Ecto neural progenitor cell (in vitro differentiated cells): Measurements from ENCODE around the gene ASTN2.
A peak's percentile ranks its signal among the peaks of the same experiment; 100 is the strongest.

Experiments used
- DNase-seq: peaks from one replicate; pipeline ENCODE4 v3.0.0-alpha.2; 2018; ENCODE audit warnings: low spot score

The ASTN2 gene

DNA sequence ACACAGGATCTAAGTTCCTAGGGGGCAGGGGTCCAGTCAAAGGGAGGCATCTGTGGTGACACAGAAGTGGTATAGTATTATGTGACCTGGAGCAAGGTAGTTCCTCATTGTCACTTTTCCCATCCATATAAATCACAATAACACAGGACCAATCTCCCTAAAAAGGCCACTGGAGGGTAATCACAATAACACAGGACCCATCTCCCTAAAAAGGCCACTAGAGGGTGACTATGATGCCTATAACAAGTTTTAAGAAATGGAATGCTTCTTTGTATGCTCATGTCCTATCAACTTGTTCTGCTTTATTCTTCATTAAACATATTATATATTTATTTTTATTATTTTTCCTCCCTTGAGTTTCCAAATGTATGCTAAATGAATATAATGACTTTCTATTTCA is 254.6 kb downstream of the ASTN2 start:
- DNase-seq = no peak

DNA sequence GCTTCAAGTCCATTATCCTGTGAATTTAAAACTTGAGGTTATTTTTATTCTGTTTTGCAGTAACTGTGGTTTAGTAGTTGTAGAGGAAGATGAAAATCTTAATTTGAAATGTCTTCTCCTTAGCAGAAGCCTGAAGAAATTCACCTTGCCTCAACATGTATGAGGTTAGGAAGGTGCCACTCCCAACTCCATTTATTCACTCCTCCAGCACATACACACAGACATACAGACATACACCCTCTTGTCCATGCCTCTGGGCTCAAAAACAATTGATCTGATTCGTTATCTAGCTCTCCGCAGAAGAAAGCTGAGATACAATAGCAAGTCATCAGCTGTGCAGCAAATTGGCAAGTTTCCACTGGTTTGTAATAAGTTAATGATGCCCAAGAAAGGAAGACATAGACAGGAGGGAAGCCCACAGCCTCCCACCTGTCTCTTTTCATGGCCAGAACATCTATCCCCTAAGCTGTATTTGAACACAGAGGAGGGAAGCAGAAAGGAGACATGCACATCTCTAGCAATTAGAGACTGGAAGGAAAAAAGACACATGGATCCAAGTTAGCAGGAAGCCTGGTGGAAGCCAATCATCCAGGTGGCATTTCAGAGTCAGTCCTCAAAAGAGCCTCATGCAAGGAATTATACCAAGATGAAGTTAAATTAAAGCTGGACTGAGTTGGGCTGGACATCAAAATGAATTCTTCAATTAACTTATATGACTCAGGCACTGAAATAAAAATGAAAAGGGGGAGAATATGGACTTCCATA is 257.9 kb downstream of the ASTN2 start:
- DNase-seq = no peak

GRCh38 chr9:117156144-117156688 is 258.6 kb downstream of the ASTN2 start:
- no peak for DNase-seq

DNA sequence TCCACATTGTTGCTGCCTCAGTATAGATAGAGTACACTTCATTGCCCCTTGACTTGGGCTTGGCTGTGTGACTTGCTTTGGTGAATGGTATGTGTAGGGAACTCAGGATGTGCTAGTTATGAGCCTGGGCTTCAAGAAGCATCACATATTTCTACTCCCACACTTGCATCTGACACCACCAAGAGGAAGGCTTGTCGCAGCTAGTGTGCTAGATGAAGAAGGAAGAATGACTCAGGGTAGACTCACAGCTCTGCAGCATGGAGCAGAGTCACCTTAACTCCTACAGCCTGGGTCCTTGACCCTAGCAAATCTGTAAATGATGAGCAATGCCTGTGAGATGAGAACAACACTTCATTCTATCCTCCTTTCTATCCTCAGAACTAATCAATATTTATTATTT is 261.8 kb downstream of the ASTN2 start:
- no peak for DNase-seq

GRCh38 chr9:117151716-117152115 is 263.1 kb downstream of the ASTN2 start:
- no peak for DNase-seq

- no peak for DNase-seq
These were observed 264.9 kb downstream of the ASTN2 start for GRCh38 chr9:117149996-117150395.

DNA sequence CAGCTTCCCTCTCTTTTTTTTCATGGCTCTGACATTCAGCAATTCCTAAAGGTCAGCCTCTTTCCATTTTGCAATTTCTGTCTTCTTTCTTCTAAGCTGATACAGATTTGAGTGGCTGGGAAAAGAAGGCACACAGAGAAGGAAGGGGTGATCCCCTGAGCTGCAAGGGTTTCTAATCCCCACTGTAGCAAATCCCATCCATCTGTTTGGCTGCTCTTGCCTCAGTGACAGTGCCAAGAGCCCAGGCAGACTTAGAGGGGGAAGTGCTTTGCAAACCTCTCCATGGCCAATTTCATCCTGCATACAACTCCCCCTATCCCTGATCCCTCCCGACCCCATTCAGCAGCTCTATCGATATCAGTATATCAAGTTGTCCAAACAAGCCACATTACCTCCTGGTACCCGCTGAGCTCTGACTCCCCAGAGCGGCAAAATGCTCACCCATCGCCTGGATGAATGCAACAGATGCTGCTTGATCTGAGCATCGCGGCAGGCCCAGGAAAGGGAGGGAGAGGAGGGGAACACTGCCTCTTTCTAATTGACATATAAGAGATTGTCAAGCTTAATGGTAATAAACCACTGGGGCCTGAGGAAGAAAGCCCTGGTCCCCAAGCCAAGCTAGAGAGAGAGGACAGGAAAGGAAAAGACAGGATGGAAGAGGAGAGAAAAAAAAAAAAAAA is 268.9 kb downstream of the ASTN2 start:
- peak; percentile 44 for DNase-seq

DNA sequence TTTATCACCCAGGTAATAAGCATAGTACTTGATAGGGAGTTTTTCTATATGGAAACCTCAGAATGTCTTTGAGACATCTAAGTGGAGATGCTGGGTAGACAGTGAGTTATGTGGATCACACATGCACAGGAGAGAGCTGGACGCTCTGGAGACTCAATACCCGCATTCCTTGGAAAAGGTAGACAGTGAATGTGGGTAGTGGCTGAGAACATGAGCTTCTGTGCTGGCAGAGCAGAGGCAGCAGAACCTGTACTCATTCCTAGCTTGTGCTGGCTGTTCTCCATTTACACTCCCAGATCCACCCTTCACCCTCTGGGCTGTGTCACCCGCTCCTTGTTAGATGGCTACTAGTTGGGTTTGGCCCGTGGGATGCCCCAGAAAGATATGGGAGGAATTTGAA is 269.8 kb downstream of the ASTN2 start:
- DNase-seq = no peak

GRCh38 chr9:117138231-117138630 is 276.6 kb downstream of the ASTN2 start:
- DNase-seq = no peak

DNA sequence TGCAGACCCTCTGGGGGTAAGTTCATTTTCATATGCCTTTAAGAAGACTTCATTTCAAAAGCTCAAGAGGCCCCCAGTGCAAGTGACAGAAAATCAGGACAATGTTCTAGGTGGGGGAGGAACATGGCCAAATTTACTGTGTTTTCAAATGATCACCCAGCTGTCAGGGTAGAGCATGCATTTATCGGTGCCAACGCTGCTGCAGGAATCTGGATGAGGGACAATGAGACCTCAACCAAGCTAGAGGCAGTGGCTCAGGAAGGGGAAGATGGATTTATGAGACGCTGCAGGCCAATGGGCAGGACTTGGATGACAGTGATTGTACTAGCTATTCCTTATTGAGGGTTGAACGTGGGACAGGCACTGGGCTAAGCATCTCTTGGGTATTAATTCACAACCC is 278.4 kb downstream of the ASTN2 start:
- DNase-seq = no peak

DNA sequence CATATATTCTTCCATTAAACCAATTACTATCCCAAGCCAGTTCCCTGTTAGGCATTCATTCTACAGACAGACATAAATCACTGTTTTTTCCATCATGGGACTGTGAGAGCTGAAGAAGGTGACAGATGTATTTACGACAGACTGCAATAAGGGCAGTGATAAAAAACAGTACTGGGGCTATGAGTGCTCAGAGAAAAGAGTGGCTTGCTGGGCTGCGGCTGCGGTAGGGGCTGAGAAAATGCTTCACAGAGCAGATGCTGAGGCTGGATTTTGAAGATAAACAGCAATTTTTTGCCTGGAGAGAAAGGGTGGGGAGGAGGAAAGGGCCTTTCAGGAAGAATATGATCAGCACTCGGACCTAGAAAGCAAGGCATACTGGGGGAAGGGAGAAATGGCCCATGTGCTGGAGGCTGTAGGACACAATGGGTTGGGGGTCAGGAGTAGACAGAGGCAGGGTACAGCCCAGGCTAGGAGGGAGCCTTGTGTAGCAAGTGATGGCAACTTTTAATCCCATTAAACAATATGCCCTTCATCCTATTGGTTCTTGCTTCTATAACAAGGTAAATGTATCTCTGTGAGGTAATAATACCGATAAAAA is 279.3 kb downstream of the ASTN2 start:
- no peak for DNase-seq

- DNase-seq = no peak
These were observed 279.9 kb downstream of the ASTN2 start for GRCh38 chr9:117134826-117135500.

DNA sequence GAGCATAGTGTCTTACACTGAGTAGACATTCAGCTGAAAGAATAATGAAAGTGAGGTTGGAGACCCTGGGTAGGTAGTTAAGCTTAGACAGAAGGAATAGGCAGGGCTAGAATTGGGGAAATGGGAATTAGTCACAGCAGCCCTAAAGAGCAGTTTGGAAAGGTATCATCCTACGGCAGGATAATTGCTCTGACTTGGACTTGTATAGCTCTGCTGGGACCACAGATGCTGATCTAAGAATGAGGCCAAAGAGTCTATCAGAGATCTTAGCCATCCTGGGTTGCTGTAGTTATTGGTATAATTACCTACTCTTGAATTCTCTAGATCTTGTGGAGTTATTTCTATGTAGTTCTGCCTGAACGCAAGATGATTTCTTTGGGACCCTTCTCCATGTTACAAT is 288.0 kb downstream of the ASTN2 start:
- no peak for DNase-seq

- DNase-seq = no peak
These were observed 289.3 kb downstream of the ASTN2 start for GRCh38 chr9:117125531-117125930.

DNA sequence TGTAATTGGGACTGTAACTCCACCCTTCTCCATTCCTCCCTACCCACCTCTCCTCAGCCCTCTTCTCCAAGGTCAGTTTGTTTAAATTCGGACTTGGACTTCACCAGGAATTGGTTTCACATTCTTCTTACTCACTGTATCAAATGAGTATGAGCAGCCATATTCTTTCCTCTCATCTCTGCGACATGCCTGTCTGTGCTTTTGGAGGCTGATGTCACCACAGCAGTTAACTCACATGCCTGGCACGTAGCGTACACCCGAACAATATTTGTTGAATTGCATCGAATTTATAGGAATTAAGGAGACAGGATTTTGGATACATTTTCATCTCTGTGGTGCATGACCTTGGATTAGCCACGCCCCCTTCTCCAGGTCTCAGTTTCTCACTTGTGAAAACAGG is 291.1 kb downstream of the ASTN2 start:
- no peak for DNase-seq

GRCh38 chr9:117122953-117123352 is 291.9 kb downstream of the ASTN2 start:
- DNase-seq = no peak

- DNase-seq = no peak
These were observed 292.8 kb downstream of the ASTN2 start for GRCh38 chr9:117122102-117122501.

DNA sequence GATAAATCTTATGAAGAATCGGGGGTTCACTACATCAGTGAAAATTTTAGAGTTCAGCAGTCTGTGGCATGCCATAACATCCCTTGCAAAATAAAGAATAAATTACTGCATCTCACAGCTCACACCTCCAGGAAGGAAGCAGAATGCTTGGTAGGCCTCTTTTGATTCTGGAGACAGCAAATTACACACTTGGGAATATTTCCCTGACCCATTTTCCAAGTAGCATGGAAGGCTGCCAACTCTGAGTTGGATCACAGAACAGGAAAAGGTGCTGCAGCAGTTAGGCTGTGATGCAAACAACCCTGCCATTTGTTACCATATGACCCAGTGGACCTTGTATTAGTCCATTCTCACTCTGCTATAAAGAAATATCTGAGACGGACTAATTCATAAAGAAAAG is 293.5 kb downstream of the ASTN2 start:
- no peak for DNase-seq

DNA sequence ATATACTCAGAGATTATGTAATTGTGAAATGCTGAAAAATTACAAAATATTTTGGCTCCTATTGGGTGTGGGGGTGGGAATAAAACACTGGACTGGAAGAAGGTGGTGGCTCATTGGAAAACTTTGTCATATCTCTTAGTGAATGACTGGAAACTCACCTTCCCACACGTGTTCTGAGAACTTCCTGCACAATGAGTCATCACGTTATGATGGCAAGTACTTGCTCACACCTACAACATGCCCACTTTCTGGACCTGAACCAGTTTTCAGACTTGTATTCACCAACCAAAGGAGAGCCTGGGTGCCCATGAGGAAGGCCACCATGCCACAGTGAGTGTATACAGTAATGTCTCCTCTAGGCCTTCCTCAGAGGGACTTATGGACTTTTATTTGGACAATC is 294.8 kb downstream of the ASTN2 start:
- no peak for DNase-seq

- DNase-seq = no peak
These were observed 298.8 kb downstream of the ASTN2 start for GRCh38 chr9:117116084-117116483.

DNA sequence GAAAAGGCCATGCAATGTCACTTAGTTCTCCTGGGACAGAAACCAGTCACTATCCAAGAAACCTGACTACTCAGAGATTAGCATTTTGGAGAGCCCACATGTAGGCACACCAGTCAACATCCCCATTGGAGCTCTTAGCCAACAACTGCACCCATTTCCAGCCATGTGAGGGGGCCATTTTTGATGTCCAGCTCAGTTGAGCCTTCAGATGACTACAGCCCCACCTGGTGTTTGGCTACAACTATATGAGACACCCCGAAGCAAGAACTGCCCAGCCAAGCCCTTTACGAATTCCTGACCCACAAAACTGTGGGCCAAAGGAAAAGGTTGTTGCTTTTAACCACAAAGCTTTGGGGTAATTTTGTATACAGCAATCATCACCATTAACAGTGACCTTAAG is 300.1 kb downstream of the ASTN2 start:
- no peak for DNase-seq

DNA sequence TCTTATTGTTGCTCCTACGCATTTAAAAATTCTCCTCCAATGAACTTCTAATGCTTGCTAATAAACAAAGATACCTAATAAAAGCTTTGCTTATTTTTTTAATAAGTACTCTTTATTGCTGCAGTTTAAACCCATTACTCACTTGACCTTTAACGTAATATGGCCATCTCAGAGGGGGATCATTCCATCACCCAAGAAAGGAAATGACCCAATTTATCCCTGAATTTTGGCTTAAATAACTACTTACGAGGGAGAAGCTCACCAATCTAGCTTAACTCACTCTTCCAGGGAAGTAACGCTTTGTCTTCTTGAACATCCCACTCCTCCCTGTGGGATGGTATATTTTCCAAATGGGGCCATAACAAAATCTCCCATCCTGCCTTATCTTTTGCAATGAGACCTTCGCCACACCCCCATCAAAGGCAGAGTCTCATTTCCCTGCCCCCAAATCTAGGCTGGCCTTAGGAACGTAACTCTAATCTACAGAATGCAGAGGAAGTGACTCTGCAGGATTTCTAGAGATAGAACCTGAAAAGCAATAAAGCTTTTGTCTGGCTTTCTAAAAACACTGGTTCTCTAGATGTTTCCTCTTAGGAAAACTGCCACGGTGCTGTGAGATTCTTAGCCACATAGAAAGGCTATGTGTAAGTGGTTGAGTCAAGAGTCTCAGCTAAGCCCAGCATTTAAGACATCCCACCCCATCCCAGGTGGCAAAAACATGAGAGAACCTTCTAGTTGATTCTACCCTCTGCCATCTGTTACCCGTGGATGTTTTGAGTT is 310.0 kb downstream of the ASTN2 start:
- DNase-seq = no peak
